WTC11 (cell line): ENCODE data around the gene FIGNL2. TPM values are rescaled to one million over a fixed set of nuclear protein-coding genes. Genes with fewer than 3 reads are reported as not detected.

Experiments used
- ATAC-seq: fragments of 200-7000 bp; cut with Tn5 transposase; 2 replicates; pipeline ENCODE4 v1.10.0; 2021; ENCODE audit warnings: mild to moderate bottlenecking, moderate library complexity
- CTCF ChIA-PET: fragments of 300-600 bp; sonication (Branson Sonifier 250); formaldehyde crosslinking; loops from one replicate; lab custom pipeline; 2021; ENCODE audit warnings: antibody characterized with exemption; lab: Charles Lee
- POLR2A ChIA-PET: fragments of 350-600 bp; sonication (Branson Sonifier 250); formaldehyde crosslinking; loops from one replicate; lab custom pipeline; 2021; ENCODE audit warnings: antibody characterized with exemption; lab: Charles Lee
- DNase-seq: peaks from one replicate; pipeline ENCODE4 v3.0.0; 2021; ENCODE audit warnings: low spot score
- H3K27ac Mint-ChIP-seq: 2 replicates; pipeline ENCODE4 v1.8.0; 2021; ENCODE audit warnings: mixed read lengths
- H3K27me3 Mint-ChIP-seq: 2 replicates; pipeline ENCODE4 v1.8.0; 2021; ENCODE audit warnings: low read depth, mild to moderate bottlenecking, moderate library complexity, mixed read lengths
- H3K36me3 Mint-ChIP-seq: 2 replicates; pipeline ENCODE4 v1.8.0; 2021; ENCODE audit warnings: mixed read lengths
- H3K4me1 Mint-ChIP-seq: 2 replicates; pipeline ENCODE4 v1.8.0; 2022; ENCODE audit warnings: mixed read lengths
- H3K4me3 Mint-ChIP-seq: 2 replicates; pipeline ENCODE4 v1.8.0; 2021; ENCODE audit warnings: mild to moderate bottlenecking, moderate library complexity, mixed read lengths
- H3K9me3 Mint-ChIP-seq: 2 replicates; pipeline ENCODE4 v1.8.0; 2021; ENCODE audit warnings: mixed read lengths
- ARID4B ChIP-seq: sonication (generic); formaldehyde crosslinking; IDR thresholded peaks from 2 replicates; pipeline ENCODE4 v1.8.0; 2023; ENCODE audit warnings: missing genetic modification reagents, mild to moderate bottlenecking, borderline replicate concordance
- JAZF1 ChIP-seq: fragments of 250-450 bp; sonication (Bioruptor Pico); IDR thresholded peaks from 2 replicates; pipeline ENCODE4 v1.9.0; 2021; ENCODE audit warnings: moderate library complexity, mild to moderate bottlenecking, inconsistent platforms
- MYBL2 ChIP-seq: sonication (generic); formaldehyde crosslinking; IDR thresholded peaks from 2 replicates; pipeline ENCODE4 v1.8.1; 2023; ENCODE audit warnings: mild to moderate bottlenecking, moderate library complexity, missing genetic modification reagents
- NFE2L1 ChIP-seq: sonication (generic); formaldehyde crosslinking; IDR thresholded peaks from 2 replicates; pipeline ENCODE4 v1.8.1; 2023; ENCODE audit warnings: missing genetic modification reagents
- PRRX2 ChIP-seq: fragments of 250-450 bp; sonication (Bioruptor Pico); IDR thresholded peaks from 2 replicates; pipeline ENCODE4 v1.8.0; 2021; ENCODE audit warnings: mild to moderate bottlenecking
- RELA ChIP-seq: sonication (generic); formaldehyde crosslinking; IDR thresholded peaks from 2 replicates; pipeline ENCODE4 v1.8.1; 2022; ENCODE audit warnings: missing genetic modification reagents, mild to moderate bottlenecking, borderline replicate concordance
- SP1 ChIP-seq: sonication (generic); formaldehyde crosslinking; conservative IDR thresholded peaks from 2 replicates; pipeline ENCODE4 v1.8.1; 2022; ENCODE audit warnings: missing genetic modification reagents
- STAT6 ChIP-seq: sonication (generic); formaldehyde crosslinking; conservative IDR thresholded peaks from 2 replicates; pipeline ENCODE4 v1.8.1; 2023; ENCODE audit warnings: mild to moderate bottlenecking, low read depth, missing genetic modification reagents, moderate library complexity
- ZBTB43 ChIP-seq: sonication (generic); formaldehyde crosslinking; IDR thresholded peaks from 2 replicates; pipeline ENCODE4 v1.8.1; 2023; ENCODE audit warnings: mild to moderate bottlenecking, missing genetic modification reagents
- ZMAT4 ChIP-seq: fragments of 250-450 bp; sonication (Bioruptor Pico); IDR thresholded peaks from 2 replicates; pipeline ENCODE4 v1.9.0; 2021; ENCODE audit warnings: mild to moderate bottlenecking
- ZNF416 ChIP-seq: fragments of 250-450 bp; sonication (Bioruptor Pico); IDR thresholded peaks from 2 replicates; pipeline ENCODE4 v1.9.0; 2021; ENCODE audit warnings: mild to moderate bottlenecking, inconsistent platforms
- ZNF532 ChIP-seq: fragments of 250-450 bp; sonication (Bioruptor Pico); IDR thresholded peaks from 2 replicates; pipeline ENCODE4 v1.9.0; 2021; ENCODE audit warnings: mild to moderate bottlenecking, borderline replicate concordance
- total RNA-seq: library from RNA; stranded (reverse); gene quantifications from 3 replicates; pipeline ENCODE4 v1.2.3, GENCODE V29; 2021

FIGNL2 gene
- total RNA-seq, 1 experiment from 2014 or later, result 9.9 TPM

GRCh38 chr12:51813931-51814310 lies 34.6 kb downstream of the FIGNL2 start:
- no peak for DNase-seq
- peak overlapping the region; percentile 58 for H3K4me3 Mint-ChIP-seq
- no peak for TF ChIP-seq NFE2L1 (CRISPR knock-in tag)
- TF ChIP-seq SP1 (CRISPR knock-in tag), result 0 out of 2 replicates have a peak, but pooled peaks have one; percentile 3
- no peak for TF ChIP-seq PRRX2 (CRISPR knock-in tag)
- 0 out of 2 replicates have a peak, but pooled peaks have one; percentile 13 for TF ChIP-seq ARID4B (CRISPR knock-in tag)
- POLR2A ChIA-PET, result interaction anchor here (0.8 to 1.0 kb wide), 2 partner anchors 31 to 55 kb away, joined by 3 to 5 read pairs; no protein-coding TSS in a partner anchor
- no peaks in the 10 kb centered on the region for H3K9me3 Mint-ChIP-seq
- H3K4me1 Mint-ChIP-seq, result peaks cover 15% of the 10 kb centered on the region
- H3K36me3 Mint-ChIP-seq, result no peaks in the 10 kb centered on the region
- H3K27ac Mint-ChIP-seq, result no peak overlapping the region
- peak; percentile 52 for ATAC-seq
- CTCF ChIA-PET, result interaction anchor here (0.5 to 10.7 kb wide), 26 partner anchors 9 to 427 kb away, joined by 3 to 164 read pairs (median 7); partner anchors contain the start of genes ACVRL1, ANKRD33, GALNT6 and SLC4A8
- peaks cover 56% of the 10 kb centered on the region for H3K27me3 Mint-ChIP-seq

- Mint-ChIP-seq H3K4me3 (peak overlapping the region; percentile 58), H3K27ac (no peak overlapping the region), H3K27me3 (peaks cover 49% of the 10 kb centered on the region), H3K36me3 (no peaks in the 10 kb centered on the region), H3K9me3 (no peaks in the 10 kb centered on the region), H3K4me1 (peaks cover 15% of the 10 kb centered on the region)
- CTCF ChIA-PET, result interaction anchor here (0.6 to 10.7 kb wide), 18 partner anchors 8 to 393 kb away, joined by 3 to 164 read pairs (median 8); partner anchors contain the start of genes ANKRD33 and SLC4A8
- ATAC-seq, result no peak
- DNase-seq, result no peak
- TF ChIP-seq ZNF532 (CRISPR knock-in tag), result no peak
- TF ChIP-seq STAT6, result no peak
- no peak for TF ChIP-seq ZMAT4 (CRISPR knock-in tag)
- TF ChIP-seq MYBL2 (CRISPR knock-in tag), result no peak
- no peak for TF ChIP-seq ZNF416 (CRISPR knock-in tag)
- no peak for TF ChIP-seq ZBTB43
- TF ChIP-seq JAZF1 (CRISPR knock-in tag), result no peak
- TF ChIP-seq RELA (CRISPR knock-in tag), result no peak
- POLR2A ChIA-PET, result interaction anchor here (1.2 kb wide), 1 partner anchor 11 kb away, joined by 3 read pairs; no protein-coding TSS in a partner anchor
Measured at GRCh38 chr12:51812871-51813270, 35.6 kb downstream of the FIGNL2 start.
